Stomach (tissue), 4 donors: ENCODE results near the gene GSAP.

Source experiments
- EP300 ChIP-seq: sonication (generic); formaldehyde crosslinking; IDR thresholded peaks from one replicate; pipeline ENCODE4 v1.6.1; 2017; ENCODE audit warnings: antibody characterized with exemption
- POLR2A ChIP-seq, 4 donors: fragments of 450-650 bp; IDR thresholded peaks; one replicate each; pipeline ENCODE4 v1.6.1; 2016; ENCODE audit warnings: antibody characterized with exemption in 4 of 4, control low read depth in 2 of 4, mild to moderate bottlenecking in 1 of 4, moderate library complexity in 1 of 4
- POLR2AphosphoS5 ChIP-seq, 3 donors: sonication (generic); formaldehyde crosslinking; IDR thresholded peaks; one replicate each; pipeline ENCODE4 v1.6.1; 2016; ENCODE audit warnings: antibody characterized with exemption in 3 of 3
- TF ChIP-seq, protein P1 (sequence below), 7 experiments: fragments of 450-650 bp in 4 of 7; fragments of 200-600 bp in 3 of 7; sonication (generic) in 3 of 7; IDR thresholded peaks; one replicate each; pipeline ENCODE4 v1.5.1; 2016 to 2019; ENCODE audit warnings: antibody characterized with exemption in 7 of 7, control low read depth in 2 of 7, mild to moderate bottlenecking in 1 of 7

DNA sequence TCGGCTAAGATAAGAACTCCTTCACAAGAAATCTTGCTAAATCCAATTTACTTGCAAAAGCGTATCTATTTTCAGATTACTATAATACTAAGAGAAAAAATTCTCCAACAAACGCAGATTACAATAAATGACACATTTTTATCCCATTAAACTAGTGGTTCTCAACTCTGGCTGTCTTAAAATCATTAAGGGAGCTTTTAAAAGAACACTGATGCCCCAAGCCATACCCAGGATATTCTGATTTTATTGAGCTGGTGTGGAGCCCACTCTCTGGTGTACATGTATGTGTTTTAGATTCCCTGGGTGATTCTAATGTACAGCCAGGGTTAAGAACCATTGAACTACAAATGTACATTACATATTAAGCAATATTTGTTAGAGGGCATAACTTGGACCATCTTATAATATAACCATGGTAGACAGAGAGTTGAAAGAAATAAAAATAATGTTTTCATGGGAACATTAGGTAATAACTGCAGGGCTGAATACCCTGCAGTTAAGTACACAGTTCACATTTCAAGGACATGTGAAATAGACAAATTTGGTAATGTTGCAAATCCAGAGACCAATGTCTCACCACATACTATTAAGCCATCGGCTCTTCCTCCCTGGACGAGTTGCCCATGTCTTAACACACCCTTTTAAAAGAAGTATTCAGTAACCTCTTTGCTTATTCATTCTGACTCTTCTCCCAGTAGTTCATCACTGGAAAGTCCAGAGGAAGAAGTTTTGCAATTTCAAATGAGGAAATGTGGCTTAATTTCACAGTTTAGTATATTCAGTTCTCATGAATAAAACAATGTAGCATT is 6.2 kb downstream of the GSAP start:
- TF ChIP-seq, protein P1, sequence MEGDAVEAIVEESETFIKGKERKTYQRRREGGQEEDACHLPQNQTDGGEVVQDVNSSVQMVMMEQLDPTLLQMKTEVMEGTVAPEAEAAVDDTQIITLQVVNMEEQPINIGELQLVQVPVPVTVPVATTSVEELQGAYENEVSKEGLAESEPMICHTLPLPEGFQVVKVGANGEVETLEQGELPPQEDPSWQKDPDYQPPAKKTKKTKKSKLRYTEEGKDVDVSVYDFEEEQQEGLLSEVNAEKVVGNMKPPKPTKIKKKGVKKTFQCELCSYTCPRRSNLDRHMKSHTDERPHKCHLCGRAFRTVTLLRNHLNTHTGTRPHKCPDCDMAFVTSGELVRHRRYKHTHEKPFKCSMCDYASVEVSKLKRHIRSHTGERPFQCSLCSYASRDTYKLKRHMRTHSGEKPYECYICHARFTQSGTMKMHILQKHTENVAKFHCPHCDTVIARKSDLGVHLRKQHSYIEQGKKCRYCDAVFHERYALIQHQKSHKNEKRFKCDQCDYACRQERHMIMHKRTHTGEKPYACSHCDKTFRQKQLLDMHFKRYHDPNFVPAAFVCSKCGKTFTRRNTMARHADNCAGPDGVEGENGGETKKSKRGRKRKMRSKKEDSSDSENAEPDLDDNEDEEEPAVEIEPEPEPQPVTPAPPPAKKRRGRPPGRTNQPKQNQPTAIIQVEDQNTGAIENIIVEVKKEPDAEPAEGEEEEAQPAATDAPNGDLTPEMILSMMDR (IDR thresholded peaks at IDR 0.05) = no peak
- TF ChIP-seq POLR2A (IDR thresholded peaks at IDR 0.05) = no peak
- TF ChIP-seq EP300 = no peak
- peak in 2 of 3 donors; percentile 11 to 59 for TF ChIP-seq POLR2AphosphoS5 (IDR thresholded peaks at IDR 0.05)
